Adrenal gland (tissue), 12 donors: ENCODE measurements around the gene LRRIQ1. TPM values are rescaled to one million over a fixed set of nuclear protein-coding genes. Genes with fewer than 3 reads are reported as not detected.

Experiments
- polyA plus RNA-seq, 3 donors: library from polyadenylated mRNA; stranded (reverse); fragments of 200-250 nt in 2 of 3; fragments of 350-450 nt in 1 of 3; fragmentation: Illumina TruSeq in 1 of 3; extraction: RNeasy Lipid Tissue Mini Kit (QIAGEN cat#74804) in 1 of 3; gene quantifications; one replicate each; pipeline ENCODE4 v1.2.3, GENCODE V29; 2013 to 2014
- total RNA-seq, 9 donors: library from RNA; depleted of rRNA in 4 of 9; stranded (reverse); fragments of >200 nt in 4 of 9; fragments of 120-200 nt in 1 of 9; fragmentation: NEBNext Ultra II Directional in 1 of 9; extraction: Animal tissue kit (Norgen Biotek cat#: 25700) in 1 of 9; gene quantifications; one replicate each; pipeline versions ENCODE4 v1.1.0 to v1.2.4, GENCODE V29; 2013 to 2023
- donor health status: healthy with polysubstance abuse.
- donor health status: Bipolar disorder and iron deficiency.
- donor health status: DM: yes; HTN: yes; CAD: no.
- donor health status: DM: no; HTN: no; CAD: no.
- donor health status: DM: no; HTN: no; CAD: no.
- donor health status: DM: yes; HTN: yes; CAD: no.

Gene LRRIQ1
- total and polyA plus RNA-seq, 12 donors: 0.09 to 0.56 (median 0.34) TPM; not detected in 3

Other genes with a start within 250 kb of the LRRIQ1 start
- gene SLC6A15, start 123.6 kb upstream of the LRRIQ1 start, total RNA-seq: 1 to 10 TPM in 1 of 9 donors, under 1 TPM in 3, not detected in 5; 0.47 to 2.0 (median 0.66) TPM
- gene SLC6A15, start 123.6 kb upstream of the LRRIQ1 start, polyA plus RNA-seq: under 1 TPM; 0.16 to 0.73 (median 0.17) TPM
- gene TSPAN19, start 74 bp upstream of the LRRIQ1 start, total RNA-seq: not detected
- gene TSPAN19, start 74 bp upstream of the LRRIQ1 start, polyA plus RNA-seq: under 1 TPM; 0.33 to 0.40 (median 0.34) TPM
- under 1 TPM in 1 of 9 donors, not detected in 8; 0.17 TPM for gene ALX1, start 243.9 kb downstream of the LRRIQ1 start, total RNA-seq
- gene ALX1, start 243.9 kb downstream of the LRRIQ1 start, polyA plus RNA-seq: not detected